Body of pancreas (tissue), 4 donors: Measurements from ENCODE around the gene NOX3.

ENCODE experiments used
- POLR2A ChIP-seq, 3 donors: fragments of 450-650 bp; IDR thresholded peaks; one replicate each; pipeline ENCODE4 v1.6.1; 2016; ENCODE audit warnings: antibody characterized with exemption in 3 of 3, mild to moderate bottlenecking in 2 of 3
- TF ChIP-seq, protein P1 (sequence below), 7 experiments: fragments of 450-650 bp in 4 of 7; fragments of 200-600 bp in 3 of 7; sonication (generic) in 3 of 7; IDR thresholded peaks; one replicate each; pipeline ENCODE4 v1.5.1; 2016 to 2019; ENCODE audit warnings: antibody characterized with exemption in 7 of 7

GRCh38 chr6:155400654-155400965 lies 55.0 kb downstream of the NOX3 start:
- TF ChIP-seq POLR2A (IDR thresholded peaks at IDR 0.05): no peak
- TF ChIP-seq, protein P1, sequence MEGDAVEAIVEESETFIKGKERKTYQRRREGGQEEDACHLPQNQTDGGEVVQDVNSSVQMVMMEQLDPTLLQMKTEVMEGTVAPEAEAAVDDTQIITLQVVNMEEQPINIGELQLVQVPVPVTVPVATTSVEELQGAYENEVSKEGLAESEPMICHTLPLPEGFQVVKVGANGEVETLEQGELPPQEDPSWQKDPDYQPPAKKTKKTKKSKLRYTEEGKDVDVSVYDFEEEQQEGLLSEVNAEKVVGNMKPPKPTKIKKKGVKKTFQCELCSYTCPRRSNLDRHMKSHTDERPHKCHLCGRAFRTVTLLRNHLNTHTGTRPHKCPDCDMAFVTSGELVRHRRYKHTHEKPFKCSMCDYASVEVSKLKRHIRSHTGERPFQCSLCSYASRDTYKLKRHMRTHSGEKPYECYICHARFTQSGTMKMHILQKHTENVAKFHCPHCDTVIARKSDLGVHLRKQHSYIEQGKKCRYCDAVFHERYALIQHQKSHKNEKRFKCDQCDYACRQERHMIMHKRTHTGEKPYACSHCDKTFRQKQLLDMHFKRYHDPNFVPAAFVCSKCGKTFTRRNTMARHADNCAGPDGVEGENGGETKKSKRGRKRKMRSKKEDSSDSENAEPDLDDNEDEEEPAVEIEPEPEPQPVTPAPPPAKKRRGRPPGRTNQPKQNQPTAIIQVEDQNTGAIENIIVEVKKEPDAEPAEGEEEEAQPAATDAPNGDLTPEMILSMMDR (IDR thresholded peaks at IDR 0.05): no peak
